Omental fat pad (tissue), 4 donors: ENCODE data around the gene PLA2G2F. TPM values are rescaled to one million over a fixed set of nuclear protein-coding genes. Genes with fewer than 3 reads are reported as not detected.

Experiments used
- ATAC-seq: fragments of 150-250 bp; one replicate; pipeline ENCODE4 v1.9.1; 2016; ENCODE audit warnings: mild to moderate bottlenecking, moderate library complexity; ENCODE audit not compliant: low FRiP score
- DNase-seq: peaks from one replicate; pipeline ENCODE4 v3.0.0-alpha.2; 2019; ENCODE audit warnings: low spot score
- CTCF ChIP-seq, 3 donors: fragments of 450-650 bp; IDR thresholded peaks; one replicate each; pipeline ENCODE4 v1.5.1; 2016 to 2017; ENCODE audit warnings: antibody characterized with exemption in 3 of 3, mild to moderate bottlenecking in 3 of 3, moderate library complexity in 2 of 3
- total RNA-seq, 4 donors: library from RNA; depleted of rRNA; stranded (reverse); fragments of >200 nt; gene quantifications; one replicate each; pipeline ENCODE4 v1.1.0, GENCODE V29; 2016

The PLA2G2F gene
- total RNA-seq, 4 donors from 2014 or later: not detected

GRCh38 chr1:20112279-20113000, 26.7 kb upstream of the PLA2G2F start:
- no peak for TF ChIP-seq CTCF (IDR thresholded peaks at IDR 0.05)
- DNase-seq: no peak
- no peak for ATAC-seq

GRCh38 chr1:20114021-20114648, 25.0 kb upstream of the PLA2G2F start:
- no peak for TF ChIP-seq CTCF (IDR thresholded peaks at IDR 0.05)
- DNase-seq: no peak
- ATAC-seq: no peak

- DNase-seq (no peak), ATAC-seq (no peak)
Observed at GRCh38 chr1:20115479-20115878, 23.6 kb upstream of the PLA2G2F start.

GRCh38 chr1:20115916-20116315, 23.2 kb upstream of the PLA2G2F start:
- DNase-seq (no peak), ATAC-seq (no peak)
- TF ChIP-seq CTCF (IDR thresholded peaks at IDR 0.05): no peak

More at GRCh38 chr1:20115479-20115878, 23.6 kb upstream of the PLA2G2F start:
- TF ChIP-seq CTCF (IDR thresholded peaks at IDR 0.05): no peak

- no peak for TF ChIP-seq CTCF (IDR thresholded peaks at IDR 0.05)
- DNase-seq (no peak), ATAC-seq (no peak)
Observed at GRCh38 chr1:20117236-20117635, 21.9 kb upstream of the PLA2G2F start.

- no peak for ATAC-seq
- DNase-seq: no peak
- no peak for TF ChIP-seq CTCF (IDR thresholded peaks at IDR 0.05)
Observed at GRCh38 chr1:20119347-20119746, 19.8 kb upstream of the PLA2G2F start, which contains the start of gene PLA2G2D. PLA2G2D (minus strand) TSS chr1:20119536; CDS start chr1:20119498, 38 bp downstream.

- ATAC-seq: no peak
- no peak for TF ChIP-seq CTCF (IDR thresholded peaks at IDR 0.05)
- no peak for DNase-seq
Observed at GRCh38 chr1:20120796-20121195, 18.3 kb upstream of the PLA2G2F start.
